K562 (cell line): Measurements from ENCODE around the gene LYPLA2. TPM values are rescaled to one million over a fixed set of nuclear protein-coding genes. Genes with fewer than 3 reads are reported as not detected.

Source experiments
- CSDE1 ChIP-seq, 2 experiments: fragments of 450-650 bp; IDR thresholded peaks; 2 replicates each; pipeline ENCODE4 v1.6.1; 2016; ENCODE audit warnings: mild to moderate bottlenecking in 1 of 2
- CTBP1 ChIP-seq: fragments of 450-650 bp; IDR thresholded peaks from 2 replicates; pipeline ENCODE4 v1.6.1; 2016; ENCODE audit warnings: borderline replicate concordance
- DNMT1 ChIP-seq: fragments of 450-650 bp; IDR thresholded peaks from 2 replicates; pipeline ENCODE4 v1.6.1; 2016; ENCODE audit warnings: antibody characterized with exemption, mild to moderate bottlenecking
- GABPA ChIP-seq: fragments of 200-800 bp; sonication (Bioruptor generic); conservative IDR thresholded peaks from 2 replicates; pipeline ENCODE4 v1.6.1; 2016; ENCODE audit warnings: low read depth, missing genetic modification characterization, missing compliant biosample characterization
- JUND ChIP-seq, 2 experiments: IDR thresholded peaks; 2 replicates in 1 of 2; 3 replicates in 1 of 2; pipeline ENCODE4 v1.6.1; 2011; ENCODE audit warnings: borderline replicate concordance in 2 of 2, low read depth in 2 of 2, low read length in 2 of 2, improper control_type of control experiment in 1 of 2, missing biosample characterization in 1 of 2, missing genetic modification characterization in 1 of 2, missing genetic modification reagents in 1 of 2
- PKNOX1 ChIP-seq: fragments of 450-650 bp; IDR thresholded peaks from 2 replicates; pipeline ENCODE4 v1.6.1; 2016
- POU5F1 ChIP-seq: fragments of 150-350 bp; IDR thresholded peaks from 2 replicates; pipeline ENCODE4 v1.6.1; 2014; ENCODE audit warnings: borderline replicate concordance, low read length, low read depth, mild to moderate bottlenecking; ENCODE audit not compliant: partially characterized antibody
- SIN3A ChIP-seq, 2 experiments: fragments of 150-350 bp in 1 of 2; IDR thresholded peaks; 2 replicates each; pipeline ENCODE4 v1.6.1; 2011 to 2016; ENCODE audit warnings: borderline replicate concordance in 2 of 2, low read depth in 2 of 2, low read length in 2 of 2, mild to moderate bottlenecking in 2 of 2, moderate library complexity in 2 of 2; ENCODE audit not compliant: control insufficient read depth in 1 of 2
- SMARCA4 ChIP-seq: fragments of 450-650 bp; IDR thresholded peaks from 2 replicates; pipeline ENCODE4 v1.6.1; 2016
- STAG1 ChIP-seq: sonication (generic); formaldehyde crosslinking; IDR thresholded peaks from 2 replicates; pipeline ENCODE4 v1.5.0; 2020; ENCODE audit warnings: missing genetic modification reagents, borderline replicate concordance
- TSC22D4 ChIP-seq: fragments of 450-650 bp; IDR thresholded peaks from 2 replicates; pipeline ENCODE4 v1.6.1; 2016; ENCODE audit warnings: missing genetic modification characterization, missing biosample characterization, control low read depth
- ZBTB12 ChIP-seq: fragments of 250-450 bp; sonication (Bioruptor Pico); IDR thresholded peaks from 2 replicates; pipeline ENCODE4 v1.4.0; 2020
- ZNF217 ChIP-seq: sonication (generic); formaldehyde crosslinking; IDR thresholded peaks from 2 replicates; pipeline ENCODE4 v1.8.0; 2022; ENCODE audit warnings: mild to moderate bottlenecking, missing genetic modification reagents
- ZNF224 ChIP-seq: sonication (generic); formaldehyde crosslinking; IDR thresholded peaks from 2 replicates; pipeline ENCODE4 v1.8.0; 2022; ENCODE audit warnings: mild to moderate bottlenecking, missing genetic modification reagents
- ZNF318 ChIP-seq, 2 experiments: fragments of 450-650 bp; IDR thresholded peaks; 2 replicates each; pipeline ENCODE4 v1.6.1; 2016; ENCODE audit warnings: mild to moderate bottlenecking in 2 of 2, borderline replicate concordance in 1 of 2, low read depth in 1 of 2, moderate library complexity in 1 of 2
- ZNF79 ChIP-seq: fragments of 250-450 bp; sonication (Bioruptor Pico); IDR thresholded peaks from 2 replicates; pipeline ENCODE4 v1.4.0; 2020; ENCODE audit warnings: low read depth, mild to moderate bottlenecking, moderate library complexity
- polyA plus RNA-seq, 8 experiments: library from polyadenylated mRNA; depleted of rRNA in 4 of 8; stranded (reverse) in 5 of 8; unstranded in 3 of 8; fragments of >200 nt; fragmentation: Nextera tagmentation in 2 of 8; fragmentation: Illumina TruSeq in 1 of 8; extraction: Ambion mirVana in 2 of 8; extraction: Trizol in 1 of 8; gene quantifications; 2 replicates each; pipeline versions ENCODE4 v1.2.1 to v1.2.3, GENCODE V29; 2011 to 2014; ENCODE audit warnings: inconsistent platforms in 1 of 8, missing spikeins in 1 of 8
- total RNA-seq, 7 experiments: library from RNA; depleted of rRNA in 6 of 7; stranded (reverse); fragments of >200 nt in 6 of 7; fragmentation: Illumina TruSeq in 2 of 7; extraction: Trizol in 2 of 7; gene quantifications; 2 replicates each; pipeline versions ENCODE4 v1.2.1 to v1.2.3, GENCODE V29; 2011 to 2021; ENCODE audit warnings: low replicate concordance in 1 of 7

Gene LYPLA2
- total and polyA plus RNA-seq, 9 of the 15 experiments (the other 6 are each of a cell fraction or from before 2014, with no cell fraction given), result 3.9 to 128 (median 60.1) TPM

GRCh38 chr1:23777979-23778814 is 12.7 kb upstream of the LYPLA2 start, which contains the start of gene PITHD1 (continued):
- TF ChIP-seq JUND (IDR thresholded peaks at IDR 0.05; ENCODE audit: borderline replicate concordance, low read depth, low read length), result peak; percentile 83
- TF ChIP-seq JUND (tag; IDR thresholded peaks at IDR 0.05; ENCODE audit: borderline replicate concordance, low read depth, low read length), result peak; percentile 74; the same call in 2 of the 3 replicates
- no peak for TF ChIP-seq DNMT1
- peak; percentile 73 for TF ChIP-seq ZBTB12 (CRISPR knock-in tag)
- TF ChIP-seq SMARCA4, result peak; percentile 95
- peak in 1 of 2 experiments; percentile 73; a peak in 2 of 4 replicates for TF ChIP-seq ZNF318 (IDR thresholded peaks at IDR 0.05; ENCODE audit: borderline replicate concordance in 1 of 2, low read depth in 1 of 2)
- no peak for TF ChIP-seq ZNF224
- TF ChIP-seq CTBP1, result peak; percentile 98
- no peak for TF ChIP-seq CSDE1 (IDR thresholded peaks at IDR 0.05)
- TF ChIP-seq SIN3A (IDR thresholded peaks at IDR 0.05; ENCODE audit: borderline replicate concordance in 2 of 2, control insufficient read depth in 1 of 2, low read depth in 2 of 2, low read length in 2 of 2), result peak; percentile 75; a peak in 2 of 4 replicates
- peak; percentile 96 for TF ChIP-seq GABPA
- TF ChIP-seq PKNOX1, result peak; percentile 65; the same call in 1 of the 2 replicates
- TF ChIP-seq ZNF217 (CRISPR knock-in tag), result no peak
- no peak for TF ChIP-seq POU5F1
- no peak for TF ChIP-seq TSC22D4
- no peak for TF ChIP-seq ZNF79
- TF ChIP-seq STAG1 (CRISPR knock-in tag), result no peak
